H1 (cell line): ENCODE measurements around the gene LRRC15. TPM values are rescaled to one million over a fixed set of nuclear protein-coding genes. Genes with fewer than 3 reads are reported as not detected.

Experiments
- polyA plus RNA-seq, 7 experiments: library from polyadenylated mRNA; depleted of rRNA in 3 of 7; stranded (reverse) in 5 of 7; unstranded in 2 of 7; fragments of >200 nt in 5 of 7; fragments of 200-250 nt in 2 of 7; gene quantifications; 1 replicate in 5 of 7; 2 replicates in 1 of 7; 4 replicates in 1 of 7; pipeline versions ENCODE4 v1.2.1 to v1.2.3, GENCODE V29; 2011 to 2013; ENCODE audit warnings: missing spikeins in 2 of 7, mixed read lengths in 2 of 7
- total RNA-seq: library from RNA; stranded (reverse); fragmentation: NEBNext Ultra II Directional; extraction: Animal tissue kit (Norgen Biotek cat#: 25700); gene quantifications from 2 replicates; pipeline ENCODE4 v1.2.1, GENCODE V29; 2021
- TF ChIP-seq, protein P1 (sequence below): IDR thresholded peaks from 2 replicates; pipeline ENCODE4 v1.6.1; 2011; ENCODE audit warnings: low read length, improper control_type of control experiment

LRRC15 gene
- total and polyA plus RNA-seq, 2 of the 8 experiments (the other 6 are each of a cell fraction or from before 2014, with no cell fraction given): 0.15 to 0.37 TPM

DNA sequence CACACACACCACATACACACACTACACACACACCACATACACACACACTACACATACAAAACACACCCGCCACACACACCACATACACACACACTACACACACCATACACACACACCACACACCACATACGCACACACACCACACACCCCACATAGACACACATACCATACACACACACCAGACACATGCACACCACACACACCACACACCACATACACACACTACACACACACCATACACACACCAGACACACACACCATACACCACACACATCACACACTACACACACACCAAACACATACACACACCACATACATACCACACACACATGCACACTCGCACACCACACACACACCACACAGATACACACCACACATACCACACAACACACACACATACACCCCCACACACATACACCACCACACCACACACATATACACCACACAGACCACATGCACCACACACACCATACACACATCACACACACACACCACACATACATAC is 44.7 kb downstream of the LRRC15 start (continued):
- TF ChIP-seq, protein P1, sequence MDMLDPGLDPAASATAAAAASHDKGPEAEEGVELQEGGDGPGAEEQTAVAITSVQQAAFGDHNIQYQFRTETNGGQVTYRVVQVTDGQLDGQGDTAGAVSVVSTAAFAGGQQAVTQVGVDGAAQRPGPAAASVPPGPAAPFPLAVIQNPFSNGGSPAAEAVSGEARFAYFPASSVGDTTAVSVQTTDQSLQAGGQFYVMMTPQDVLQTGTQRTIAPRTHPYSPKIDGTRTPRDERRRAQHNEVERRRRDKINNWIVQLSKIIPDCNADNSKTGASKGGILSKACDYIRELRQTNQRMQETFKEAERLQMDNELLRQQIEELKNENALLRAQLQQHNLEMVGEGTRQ: no peak
